ENCODE results near the gene UBTF. TPM values are rescaled to one million over a fixed set of nuclear protein-coding genes. Genes with fewer than 3 reads are reported as not detected.
A peak's percentile ranks its signal among the peaks of the same experiment; 100 is the strongest.

The UBTF gene
- total RNA-seq, 1 experiment from 2014 or later = 75.9 TPM

DNA sequence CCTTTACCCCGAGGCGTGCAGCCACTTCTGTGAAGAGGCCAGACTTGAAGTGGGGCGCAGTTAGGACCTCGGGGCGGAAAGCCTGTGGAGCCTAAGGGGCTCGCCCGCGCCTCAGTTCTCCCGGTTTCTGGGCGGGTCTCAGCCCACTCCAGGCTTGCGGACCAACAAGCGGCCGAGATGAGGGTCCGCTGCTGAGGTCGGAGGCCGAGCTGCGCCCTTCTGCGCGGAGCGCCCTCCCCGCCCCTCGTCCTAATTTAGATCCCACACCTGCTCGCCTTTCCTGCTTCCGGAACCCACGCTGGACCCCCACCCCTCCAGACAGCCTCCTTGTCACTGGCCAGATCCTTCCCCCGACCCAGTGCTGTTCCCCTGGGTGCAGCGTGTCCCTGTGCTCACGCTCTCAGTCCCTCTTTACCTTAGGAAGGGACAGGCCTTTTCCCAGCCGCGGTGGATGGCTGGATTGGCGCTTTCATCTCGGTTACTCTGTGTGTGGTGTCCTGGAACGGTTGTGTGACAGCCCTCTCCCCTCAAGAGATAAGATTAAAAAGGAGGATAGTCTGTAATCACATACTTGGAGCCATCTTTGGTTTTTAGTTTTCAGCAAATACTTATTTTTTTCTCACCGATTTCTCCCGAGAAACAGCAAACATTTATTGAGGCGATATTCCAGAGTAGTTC, 18.9 kb downstream of the UBTF start:
- peak overlapping the region; percentile 98 for H3K27ac Mint-ChIP-seq
- peaks cover 26% of the 10 kb centered on the region for H3K4me1 Mint-ChIP-seq
- no peaks in the 10 kb centered on the region for H3K27me3 Mint-ChIP-seq (ENCODE audit: low read depth)
- ChIA-PET CTCF (interaction anchor here (0.7 to 5.1 kb wide), 9 partner anchors 10 to 158 kb away, joined by 3 to 47 read pairs (median 4); partner anchors contain the start of gene GRN), POLR2A (interaction anchor here (0.6 to 1.8 kb wide), 2 partner anchors 14 to 129 kb away, joined by 5 to 9 read pairs; partner anchors contain the start of gene TMUB2)
- peaks cover 18% of the 10 kb centered on the region for H3K36me3 Mint-ChIP-seq
- peak; percentile 14; the same call in 1 of the 2 replicates for TF ChIP-seq SP1 (CRISPR knock-in tag; conservative IDR thresholded peaks at IDR 0.05)
- TF ChIP-seq, protein P1, sequence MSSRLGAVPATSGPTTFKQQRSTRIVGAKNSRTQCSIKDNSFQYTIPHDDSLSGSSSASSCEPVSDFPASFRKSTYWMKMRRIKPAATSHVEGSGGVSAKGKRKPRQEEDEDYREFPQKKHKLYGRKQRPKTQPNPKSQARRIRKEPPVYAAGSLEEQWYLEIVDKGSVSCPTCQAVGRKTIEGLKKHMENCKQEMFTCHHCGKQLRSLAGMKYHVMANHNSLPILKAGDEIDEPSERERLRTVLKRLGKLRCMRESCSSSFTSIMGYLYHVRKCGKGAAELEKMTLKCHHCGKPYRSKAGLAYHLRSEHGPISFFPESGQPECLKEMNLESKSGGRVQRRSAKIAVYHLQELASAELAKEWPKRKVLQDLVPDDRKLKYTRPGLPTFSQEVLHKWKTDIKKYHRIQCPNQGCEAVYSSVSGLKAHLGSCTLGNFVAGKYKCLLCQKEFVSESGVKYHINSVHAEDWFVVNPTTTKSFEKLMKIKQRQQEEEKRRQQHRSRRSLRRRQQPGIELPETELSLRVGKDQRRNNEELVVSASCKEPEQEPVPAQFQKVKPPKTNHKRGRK (CRISPR knock-in tag; IDR thresholded peaks at IDR 0.05; ENCODE audit: borderline replicate concordance) = no peak
- peak; percentile 55; the same call in 1 of the 2 replicates for TF ChIP-seq GABPB1 (CRISPR knock-in tag; IDR thresholded peaks at IDR 0.05)
- TF ChIP-seq, protein P2, sequence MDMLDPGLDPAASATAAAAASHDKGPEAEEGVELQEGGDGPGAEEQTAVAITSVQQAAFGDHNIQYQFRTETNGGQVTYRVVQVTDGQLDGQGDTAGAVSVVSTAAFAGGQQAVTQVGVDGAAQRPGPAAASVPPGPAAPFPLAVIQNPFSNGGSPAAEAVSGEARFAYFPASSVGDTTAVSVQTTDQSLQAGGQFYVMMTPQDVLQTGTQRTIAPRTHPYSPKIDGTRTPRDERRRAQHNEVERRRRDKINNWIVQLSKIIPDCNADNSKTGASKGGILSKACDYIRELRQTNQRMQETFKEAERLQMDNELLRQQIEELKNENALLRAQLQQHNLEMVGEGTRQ (CRISPR knock-in tag; IDR thresholded peaks at IDR 0.05) = peak; percentile 7; the same call in 1 of the 2 replicates
- TF ChIP-seq, protein P3, sequence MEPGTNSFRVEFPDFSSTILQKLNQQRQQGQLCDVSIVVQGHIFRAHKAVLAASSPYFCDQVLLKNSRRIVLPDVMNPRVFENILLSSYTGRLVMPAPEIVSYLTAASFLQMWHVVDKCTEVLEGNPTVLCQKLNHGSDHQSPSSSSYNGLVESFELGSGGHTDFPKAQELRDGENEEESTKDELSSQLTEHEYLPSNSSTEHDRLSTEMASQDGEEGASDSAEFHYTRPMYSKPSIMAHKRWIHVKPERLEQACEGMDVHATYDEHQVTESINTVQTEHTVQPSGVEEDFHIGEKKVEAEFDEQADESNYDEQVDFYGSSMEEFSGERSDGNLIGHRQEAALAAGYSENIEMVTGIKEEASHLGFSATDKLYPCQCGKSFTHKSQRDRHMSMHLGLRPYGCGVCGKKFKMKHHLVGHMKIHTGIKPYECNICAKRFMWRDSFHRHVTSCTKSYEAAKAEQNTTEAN (CRISPR knock-in tag; IDR thresholded peaks at IDR 0.05) = 0 out of 2 replicates have a peak, but pooled peaks have one; percentile 25
- 0 out of 2 replicates have a peak, but pooled peaks have one; percentile 35 for TF ChIP-seq KAT7 (CRISPR knock-in tag; IDR thresholded peaks at IDR 0.05; ENCODE audit: borderline replicate concordance)
- peak; percentile 56; the same call in 1 of the 2 replicates for TF ChIP-seq ETV6 (CRISPR knock-in tag; IDR thresholded peaks at IDR 0.05)
- TF ChIP-seq, protein P4, sequence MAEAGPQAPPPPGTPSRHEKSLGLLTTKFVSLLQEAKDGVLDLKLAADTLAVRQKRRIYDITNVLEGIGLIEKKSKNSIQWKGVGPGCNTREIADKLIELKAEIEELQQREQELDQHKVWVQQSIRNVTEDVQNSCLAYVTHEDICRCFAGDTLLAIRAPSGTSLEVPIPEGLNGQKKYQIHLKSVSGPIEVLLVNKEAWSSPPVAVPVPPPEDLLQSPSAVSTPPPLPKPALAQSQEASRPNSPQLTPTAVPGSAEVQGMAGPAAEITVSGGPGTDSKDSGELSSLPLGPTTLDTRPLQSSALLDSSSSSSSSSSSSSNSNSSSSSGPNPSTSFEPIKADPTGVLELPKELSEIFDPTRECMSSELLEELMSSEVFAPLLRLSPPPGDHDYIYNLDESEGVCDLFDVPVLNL (CRISPR knock-in tag; IDR thresholded peaks at IDR 0.05; ENCODE audit: borderline replicate concordance, low read depth) = no peak
- TF ChIP-seq, protein P5, sequence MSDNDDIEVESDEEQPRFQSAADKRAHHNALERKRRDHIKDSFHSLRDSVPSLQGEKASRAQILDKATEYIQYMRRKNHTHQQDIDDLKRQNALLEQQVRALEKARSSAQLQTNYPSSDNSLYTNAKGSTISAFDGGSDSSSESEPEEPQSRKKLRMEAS (CRISPR knock-in tag; IDR thresholded peaks at IDR 0.05) = peak; percentile 47
- no peak for TF ChIP-seq ESRRA (CRISPR knock-in tag; IDR thresholded peaks at IDR 0.05; ENCODE audit: borderline replicate concordance)
- TF ChIP-seq RELA (CRISPR knock-in tag; IDR thresholded peaks at IDR 0.05; ENCODE audit: borderline replicate concordance) = peak; percentile 52; the same call in 1 of the 2 replicates
- TF ChIP-seq, protein P6, sequence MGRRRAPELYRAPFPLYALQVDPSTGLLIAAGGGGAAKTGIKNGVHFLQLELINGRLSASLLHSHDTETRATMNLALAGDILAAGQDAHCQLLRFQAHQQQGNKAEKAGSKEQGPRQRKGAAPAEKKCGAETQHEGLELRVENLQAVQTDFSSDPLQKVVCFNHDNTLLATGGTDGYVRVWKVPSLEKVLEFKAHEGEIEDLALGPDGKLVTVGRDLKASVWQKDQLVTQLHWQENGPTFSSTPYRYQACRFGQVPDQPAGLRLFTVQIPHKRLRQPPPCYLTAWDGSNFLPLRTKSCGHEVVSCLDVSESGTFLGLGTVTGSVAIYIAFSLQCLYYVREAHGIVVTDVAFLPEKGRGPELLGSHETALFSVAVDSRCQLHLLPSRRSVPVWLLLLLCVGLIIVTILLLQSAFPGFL (CRISPR knock-in tag; IDR thresholded peaks at IDR 0.05; ENCODE audit: borderline replicate concordance) = 0 out of 2 replicates have a peak, but pooled peaks have one; percentile 34
- 0 out of 2 replicates have a peak, but pooled peaks have one; percentile 29 for TF ChIP-seq TP53 (CRISPR knock-in tag; IDR thresholded peaks at IDR 0.05)
- ATAC-seq (peak; percentile 19), DNase-seq (ENCODE audit: low spot score) (no peak)
- H3K4me3 Mint-ChIP-seq = peak overlapping the region; percentile 85
- no peaks in the 10 kb centered on the region for H3K9me3 Mint-ChIP-seq

DNA sequence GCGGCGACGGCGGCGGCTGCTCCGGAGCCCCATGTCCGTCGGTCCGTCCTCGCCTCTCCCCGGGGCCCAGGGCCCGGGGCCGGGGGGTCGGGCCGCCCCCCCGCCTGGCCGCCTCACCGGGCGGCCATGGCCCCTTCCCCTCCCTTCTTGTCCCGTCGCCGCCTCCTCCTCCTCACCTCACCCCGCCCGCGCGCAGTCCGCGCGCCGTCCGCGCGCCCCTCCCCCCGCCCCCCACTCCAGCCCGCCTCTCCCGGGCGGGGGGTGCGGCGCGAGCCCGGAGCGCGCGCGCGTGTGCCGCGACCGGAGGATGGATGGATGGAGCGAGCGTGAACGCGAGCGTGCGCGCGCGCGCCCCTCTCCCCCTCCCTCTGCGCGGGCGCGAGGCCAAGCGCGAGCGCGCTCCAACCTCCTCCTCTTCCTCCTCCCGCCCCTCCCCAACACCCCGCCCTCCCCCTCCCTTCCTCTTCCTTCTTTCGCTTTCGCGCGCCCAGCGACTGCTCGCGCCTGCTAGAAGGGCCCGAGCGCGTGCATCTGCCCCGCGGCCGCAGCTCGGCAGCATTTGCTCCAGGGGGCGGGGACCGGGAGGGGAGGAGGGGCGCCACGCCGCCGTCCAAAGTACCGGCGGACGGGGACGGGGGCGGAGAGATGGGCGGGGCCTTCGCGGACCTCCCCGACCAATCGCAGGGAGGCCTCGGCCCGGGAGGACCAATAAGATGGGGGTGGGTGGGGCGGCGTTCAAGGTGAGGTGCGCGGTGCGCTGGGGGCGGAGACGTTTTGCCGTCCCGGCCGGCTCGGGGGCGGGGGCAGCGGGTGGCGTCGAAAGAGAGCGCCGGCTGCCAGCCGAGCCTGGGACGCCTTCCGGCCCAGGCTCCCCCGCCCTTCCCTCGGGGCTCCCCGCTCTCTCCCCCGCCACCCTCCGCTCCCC, 19.7 kb downstream of the UBTF start, which contains the start of gene ATXN7L3:
Gene ATXN7L3, minus strand, starts transcription at position 332 of the 925 bp plus-strand sequence. CDS start 1,814 bp downstream, outside the sequence.
- Mint-ChIP-seq H3K27ac (peak within 1 kb of the TSS; percentile 98), H3K4me1 (peaks cover 24% of the 10 kb centered on the region), H3K36me3 (peaks cover 26% of the 10 kb centered on the region), H3K27me3 (ENCODE audit: low read depth) (no peaks in the 10 kb centered on the region), H3K4me3 (peak within 1 kb of the TSS; percentile 85), H3K9me3 (no peaks in the 10 kb centered on the region)
- peak; percentile 87 for ATAC-seq
- POLR2A ChIA-PET = interaction anchor here (1.0 to 1.8 kb wide), 3 partner anchors 12 to 176 kb away, joined by 3 to 9 read pairs (median 4); partner anchors contain the start of gene TMUB2
- DNase-seq (ENCODE audit: low spot score) = peak; percentile 100
- CTCF ChIA-PET = interaction anchor here (0.5 to 5.1 kb wide), 13 partner anchors 11 to 176 kb away, joined by 3 to 47 read pairs (median 5); partner anchors contain the start of gene TMUB2
- TF ChIP-seq, protein P7, sequence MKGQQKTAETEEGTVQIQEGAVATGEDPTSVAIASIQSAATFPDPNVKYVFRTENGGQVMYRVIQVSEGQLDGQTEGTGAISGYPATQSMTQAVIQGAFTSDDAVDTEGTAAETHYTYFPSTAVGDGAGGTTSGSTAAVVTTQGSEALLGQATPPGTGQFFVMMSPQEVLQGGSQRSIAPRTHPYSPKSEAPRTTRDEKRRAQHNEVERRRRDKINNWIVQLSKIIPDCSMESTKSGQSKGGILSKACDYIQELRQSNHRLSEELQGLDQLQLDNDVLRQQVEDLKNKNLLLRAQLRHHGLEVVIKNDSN (CRISPR knock-in tag; IDR thresholded peaks at IDR 0.05) = peak; percentile 1; the same call in 1 of the 2 replicates
- TF ChIP-seq, protein P3 (CRISPR knock-in tag; IDR thresholded peaks at IDR 0.05) = no peak
- TF ChIP-seq, protein P8, sequence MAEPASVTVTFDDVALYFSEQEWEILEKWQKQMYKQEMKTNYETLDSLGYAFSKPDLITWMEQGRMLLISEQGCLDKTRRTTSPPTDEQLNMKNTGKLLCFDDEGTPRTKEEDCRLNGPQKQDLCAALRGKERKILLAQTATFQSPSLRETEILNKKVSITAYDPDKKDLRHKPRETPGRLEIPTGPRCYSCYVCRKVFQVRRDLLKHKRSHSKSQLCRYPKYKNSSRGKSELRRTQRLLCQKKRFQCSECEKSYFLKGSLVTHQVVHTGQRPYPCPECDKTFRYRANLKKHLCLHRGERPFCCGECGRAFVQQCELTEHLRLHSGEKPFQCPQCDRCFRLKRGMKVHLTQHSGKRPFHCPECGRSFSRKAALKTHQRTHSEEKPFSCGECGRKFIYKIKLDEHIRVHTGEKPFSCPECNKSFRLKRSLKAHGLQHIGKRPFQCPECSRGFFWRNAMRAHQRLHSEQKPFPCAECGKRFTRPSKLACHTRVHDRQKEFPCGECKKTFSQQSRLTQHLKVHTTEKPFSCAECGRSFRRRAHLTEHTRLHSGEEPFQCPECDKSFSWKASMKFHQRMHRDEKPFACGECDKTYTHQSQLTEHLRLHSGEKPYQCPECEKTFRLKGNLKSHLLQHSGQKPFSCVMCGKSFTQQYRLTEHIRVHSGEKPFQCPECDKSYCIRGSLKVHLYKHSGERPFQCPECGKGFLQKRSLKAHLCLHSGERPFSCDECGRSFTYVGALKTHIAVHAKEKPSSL (CRISPR knock-in tag; conservative IDR thresholded peaks at IDR 0.05) = no peak
- TF ChIP-seq SP1 (CRISPR knock-in tag; conservative IDR thresholded peaks at IDR 0.05) (peak; percentile 92), OVOL2 (CRISPR knock-in tag; IDR thresholded peaks at IDR 0.05; ENCODE audit: borderline replicate concordance) (no peak), ZBTB21 (CRISPR knock-in tag; IDR thresholded peaks at IDR 0.05; ENCODE audit: borderline replicate concordance) (no peak)
